GM18502 (cell line): ENCODE data around the gene EDC3.
"Not testable (repeated sequence)": the region's sequence is repeated elsewhere in the genome, so short reads cannot be mapped to it uniquely, and the experiment has no call there.

Source experiments
- ATAC-seq: cut with Tn5 transposase; IDR thresholded peaks from one replicate; pipeline ENCODE4 v1.9.1; 2021; ENCODE audit warnings: mild to moderate bottlenecking; ENCODE audit not compliant: unreplicated experiment, poor library complexity

The EDC3 gene

DNA sequence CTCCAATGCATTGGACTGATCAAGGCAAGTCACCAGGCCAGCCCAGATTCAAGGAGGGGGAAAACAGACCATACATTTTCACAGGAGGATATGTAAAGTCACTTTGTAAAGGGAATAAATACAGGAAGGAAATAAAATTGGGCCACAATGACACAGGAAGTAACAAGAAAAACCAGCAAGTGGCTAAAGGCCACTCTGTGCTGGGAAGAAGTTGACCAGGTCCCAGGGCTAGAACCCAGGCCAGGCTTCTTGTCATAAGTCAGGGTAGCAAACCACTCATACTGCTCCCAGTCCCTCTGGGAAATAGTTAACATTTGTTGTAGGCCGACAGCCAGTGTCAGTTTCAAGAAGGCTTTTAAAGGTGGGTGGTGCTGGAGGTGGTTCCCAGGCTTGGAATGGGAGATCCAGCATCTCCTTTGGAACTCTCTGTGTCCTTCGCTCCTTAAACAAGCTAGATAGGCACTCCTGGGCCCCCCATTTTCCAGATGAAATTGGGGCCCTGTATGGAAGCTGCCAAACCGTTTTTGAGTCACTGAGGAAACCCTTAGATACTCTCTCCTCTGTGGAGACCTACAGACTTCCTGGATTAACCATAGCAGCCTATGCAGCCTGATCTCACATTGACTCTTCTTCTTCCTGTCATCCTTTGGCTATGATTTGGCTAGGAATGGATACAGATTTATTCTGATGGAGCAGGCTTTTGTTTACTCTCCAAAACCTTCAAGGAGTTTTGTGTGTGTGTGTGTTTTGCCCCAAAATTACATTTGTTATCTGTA is 14.7 kb upstream of the EDC3 start:
- no peak for ATAC-seq

DNA sequence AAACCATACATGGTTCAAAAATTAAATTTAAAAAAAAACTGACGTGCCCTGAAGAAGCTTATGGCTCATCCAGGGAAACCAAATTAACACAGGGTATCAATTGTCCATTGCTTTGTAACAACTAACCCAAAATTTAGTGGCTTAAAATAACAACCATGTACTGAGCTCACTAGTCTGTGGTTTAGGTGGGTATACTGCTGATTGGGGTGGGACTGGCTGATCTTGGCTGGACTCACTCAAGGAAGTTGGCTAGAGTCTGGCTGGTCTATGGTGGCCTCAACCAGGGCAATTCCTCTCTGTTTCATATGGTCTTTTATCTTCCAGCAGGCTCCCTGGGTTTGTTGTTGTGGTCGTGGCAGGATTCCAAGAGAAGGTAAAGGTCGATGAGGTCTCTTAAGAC is 14.1 kb upstream of the EDC3 start:
- ATAC-seq: no peak

DNA sequence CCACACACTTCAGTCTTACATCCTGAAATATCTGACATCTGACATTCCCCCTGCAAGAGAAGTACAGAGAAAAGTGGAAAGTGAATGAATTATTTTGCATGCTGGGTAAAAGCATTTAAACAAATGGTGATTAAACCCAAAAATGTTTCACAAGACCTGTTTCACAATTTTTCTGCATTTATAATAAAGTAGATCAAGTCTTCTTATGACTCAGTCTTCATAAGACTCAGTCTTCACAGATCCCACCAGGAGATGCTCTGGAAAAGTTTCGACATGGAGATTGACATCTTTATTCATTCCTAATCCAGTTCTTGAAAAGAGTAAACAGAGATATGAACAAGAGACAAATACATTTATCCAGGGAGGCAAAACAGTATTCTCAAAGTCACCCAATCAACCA is 13.2 kb upstream of the EDC3 start:
- ATAC-seq: no peak

DNA sequence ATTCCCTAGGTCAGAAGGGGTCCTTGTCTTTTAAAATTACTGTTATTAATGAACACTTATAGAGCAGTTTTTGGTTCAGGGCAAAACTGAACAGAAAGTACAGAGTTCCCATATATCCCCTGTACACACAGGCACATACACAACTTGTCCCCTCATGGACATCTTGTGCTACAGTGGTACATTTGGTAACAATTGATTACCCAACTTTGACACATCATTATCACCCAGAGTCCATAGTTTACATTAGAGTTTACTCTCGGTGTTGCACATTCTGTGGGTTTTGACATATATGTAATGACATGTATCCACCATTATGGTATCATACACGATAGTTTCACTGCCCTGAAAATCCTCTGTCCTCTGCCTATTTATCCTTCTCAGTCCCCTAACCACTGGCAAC is 984 bp upstream of the EDC3 start:
- no peak for ATAC-seq

DNA sequence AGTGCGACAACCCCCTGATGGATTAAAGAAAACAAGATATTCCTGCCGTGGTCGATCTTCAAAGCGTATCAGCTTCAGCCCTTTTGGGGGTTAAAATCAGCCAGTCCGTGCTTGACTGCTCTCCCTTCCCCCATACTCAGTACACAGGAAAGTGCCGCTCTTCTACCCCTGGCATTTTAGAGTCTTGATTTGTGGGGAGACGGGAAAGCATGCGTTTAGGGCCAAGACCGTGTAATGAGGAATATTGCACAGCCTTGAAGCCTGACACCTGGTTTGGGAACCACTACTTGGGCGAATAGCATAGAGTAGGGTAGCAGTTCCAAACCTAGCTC is 540 bp upstream of the EDC3 start:
- no peak for ATAC-seq

DNA sequence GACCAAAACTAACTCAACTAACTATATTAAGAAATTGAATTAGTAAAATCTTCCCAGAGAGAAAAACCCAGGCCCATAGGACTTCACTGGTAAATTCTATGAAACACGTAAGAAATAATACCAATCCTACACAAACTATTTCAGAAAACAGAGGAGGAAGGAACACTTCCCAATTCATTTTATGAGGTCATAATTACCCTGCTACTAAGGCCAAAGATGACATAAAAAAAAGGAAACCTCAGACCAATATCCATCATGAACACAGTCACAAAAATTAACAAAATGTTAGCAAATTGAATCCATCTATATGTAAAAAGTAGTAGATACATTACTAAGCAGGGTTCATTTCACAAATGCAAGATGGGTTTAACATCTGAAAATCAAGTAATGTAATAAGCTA is 3.5 kb downstream of the EDC3 start:
- no peak for ATAC-seq

DNA sequence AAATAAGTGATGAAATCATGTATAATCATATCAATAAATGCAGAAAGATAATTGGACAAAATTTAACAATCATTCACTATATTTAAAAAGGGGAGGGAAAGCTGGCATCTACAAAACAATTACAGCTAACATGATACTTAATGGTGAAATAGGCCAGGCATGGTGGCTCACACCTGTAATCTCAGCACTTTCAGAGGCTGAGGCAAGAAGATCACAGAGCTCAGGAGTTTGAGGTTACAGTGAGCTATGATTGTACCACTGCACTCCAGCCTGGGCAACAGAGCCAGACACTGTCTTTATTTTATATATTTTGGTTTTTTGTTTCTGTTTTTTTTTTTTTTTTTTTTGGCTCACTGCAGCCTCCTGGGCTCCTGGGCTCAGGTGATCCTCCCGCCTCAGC is 12.1 kb downstream of the EDC3 start:
- ATAC-seq: no peak

DNA sequence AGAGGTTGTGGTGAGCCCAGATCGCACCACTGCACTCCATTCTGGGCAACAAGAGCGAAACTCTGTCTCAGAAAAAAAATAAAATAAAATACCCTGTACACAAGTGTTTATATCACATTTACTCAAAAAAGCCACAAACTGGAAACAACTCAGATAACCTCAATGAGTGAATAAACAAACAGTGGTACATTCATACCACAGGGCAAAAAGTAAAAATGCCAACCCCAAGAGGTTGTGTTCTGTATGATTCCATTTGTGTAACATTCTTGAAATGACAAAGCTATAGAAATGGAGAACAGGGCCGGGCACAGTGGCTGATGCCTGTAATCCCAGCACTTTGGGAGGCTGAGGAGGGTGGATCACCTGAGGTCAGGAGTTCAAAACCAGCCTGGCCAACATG is 12.9 kb downstream of the EDC3 start:
- ATAC-seq: no peak

DNA sequence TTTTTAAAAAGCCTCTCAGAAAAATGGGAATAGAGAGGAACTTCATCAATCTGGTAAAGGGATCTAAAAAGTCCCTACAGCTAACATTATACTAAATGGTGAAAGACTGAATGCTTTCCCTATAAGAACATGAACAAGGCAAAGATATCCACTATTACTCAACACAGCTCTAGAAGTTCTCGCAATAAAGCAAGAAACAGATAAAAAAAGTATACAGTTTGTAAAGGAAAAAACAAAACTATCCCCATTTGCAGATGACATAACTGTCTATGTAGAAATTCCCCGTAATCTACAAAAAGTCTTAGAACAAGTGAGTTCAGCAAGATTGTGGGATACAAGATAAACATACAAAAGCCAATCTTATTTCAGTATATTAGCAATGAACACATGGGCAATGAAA is 15.4 kb downstream of the EDC3 start:
- no peak for ATAC-seq

DNA sequence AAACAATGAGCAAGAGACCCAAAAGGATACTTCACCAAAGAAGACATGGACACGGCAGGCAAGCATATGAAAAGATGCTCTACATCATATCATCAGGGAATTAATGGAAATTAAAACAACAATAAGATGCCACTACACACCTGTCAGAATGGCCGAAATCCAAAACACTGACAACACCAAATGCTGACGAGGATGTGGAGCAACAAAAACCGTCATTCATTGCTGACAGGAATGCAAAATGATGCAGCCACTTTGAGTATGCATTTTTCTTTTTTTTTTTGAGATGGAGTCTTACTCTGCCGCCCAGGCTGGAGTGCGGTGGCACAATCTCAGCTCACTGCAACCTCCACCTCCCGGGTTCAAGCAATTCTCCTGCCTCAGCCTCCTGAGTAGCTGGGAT is 19.0 kb downstream of the EDC3 start:
- no peak for ATAC-seq

DNA sequence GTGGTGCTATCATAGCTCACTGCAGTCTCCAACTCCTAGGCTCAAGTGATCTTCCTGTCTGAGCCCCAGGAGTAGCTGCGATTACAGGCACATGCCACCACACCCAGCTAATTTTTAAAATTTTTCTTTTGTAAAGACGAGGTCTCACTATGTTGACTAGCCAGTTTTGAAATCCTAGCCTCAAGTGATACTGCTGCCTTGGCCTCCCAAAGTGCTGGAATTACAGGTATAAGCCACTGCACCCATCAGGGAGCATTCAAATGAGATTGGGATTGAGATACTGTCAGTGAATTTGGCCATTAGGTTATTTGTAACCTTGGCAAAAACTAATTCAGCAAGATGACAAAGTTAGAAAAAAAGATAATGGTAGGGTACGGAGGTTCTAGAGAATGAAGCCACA is 21.7 kb downstream of the EDC3 start:
- no peak for ATAC-seq

DNA sequence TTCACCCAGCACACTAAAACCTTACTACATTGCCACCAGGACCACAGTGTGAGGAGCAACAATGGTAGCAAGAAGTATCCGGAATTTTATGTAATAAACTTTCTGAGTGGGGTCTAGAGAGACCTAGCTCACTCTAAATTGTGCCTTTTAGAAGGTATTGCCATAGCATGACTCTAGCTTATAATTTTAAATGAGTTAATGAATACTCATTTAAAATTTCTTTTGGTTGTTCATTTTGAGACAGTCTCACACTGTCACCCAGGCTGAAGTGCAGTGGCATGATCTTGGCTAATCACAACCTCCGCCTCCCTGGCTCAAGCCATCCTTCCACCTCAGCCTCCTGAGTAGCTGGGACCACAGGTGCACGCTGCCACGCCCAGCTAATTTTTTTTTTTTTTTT is 26.2 kb downstream of the EDC3 start:
- no peak for ATAC-seq

DNA sequence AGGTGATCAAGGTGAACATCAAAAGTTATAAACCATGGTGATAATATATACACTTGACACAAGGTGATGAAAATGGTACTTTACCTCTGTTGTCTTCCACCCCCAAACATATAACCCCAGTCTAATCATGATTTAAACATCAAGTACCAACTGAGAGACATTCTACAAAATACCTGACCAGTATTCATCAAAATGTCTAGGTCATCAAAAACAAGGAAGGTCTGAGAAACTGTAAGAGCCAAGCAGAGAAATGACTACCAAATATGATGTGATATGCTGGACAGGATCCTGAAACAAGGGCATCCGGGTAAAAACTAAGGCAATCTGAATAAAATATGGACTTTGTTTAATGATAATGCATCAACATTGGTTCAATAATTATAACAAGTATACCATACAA is 27.8 kb downstream of the EDC3 start:
- ATAC-seq: no peak

DNA sequence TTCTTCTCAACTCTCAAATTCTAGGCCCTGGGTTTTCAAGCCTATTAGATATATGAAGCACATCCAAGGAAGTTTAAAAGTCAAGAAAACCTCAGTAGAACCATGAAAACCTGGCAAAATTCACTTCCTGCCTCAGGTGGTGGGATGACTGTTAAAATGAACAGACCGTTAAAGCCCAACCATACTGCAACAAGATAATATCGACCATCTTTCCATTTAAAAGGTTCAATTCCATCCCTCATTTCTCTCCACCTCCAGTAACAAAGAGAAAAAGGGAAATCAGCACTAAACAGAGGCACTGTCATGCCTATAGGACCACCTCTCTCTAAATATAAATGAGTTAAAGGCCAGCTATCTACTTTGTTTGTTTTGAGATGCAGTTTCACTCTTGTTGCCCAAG is 31.2 kb downstream of the EDC3 start:
- no peak for ATAC-seq

DNA sequence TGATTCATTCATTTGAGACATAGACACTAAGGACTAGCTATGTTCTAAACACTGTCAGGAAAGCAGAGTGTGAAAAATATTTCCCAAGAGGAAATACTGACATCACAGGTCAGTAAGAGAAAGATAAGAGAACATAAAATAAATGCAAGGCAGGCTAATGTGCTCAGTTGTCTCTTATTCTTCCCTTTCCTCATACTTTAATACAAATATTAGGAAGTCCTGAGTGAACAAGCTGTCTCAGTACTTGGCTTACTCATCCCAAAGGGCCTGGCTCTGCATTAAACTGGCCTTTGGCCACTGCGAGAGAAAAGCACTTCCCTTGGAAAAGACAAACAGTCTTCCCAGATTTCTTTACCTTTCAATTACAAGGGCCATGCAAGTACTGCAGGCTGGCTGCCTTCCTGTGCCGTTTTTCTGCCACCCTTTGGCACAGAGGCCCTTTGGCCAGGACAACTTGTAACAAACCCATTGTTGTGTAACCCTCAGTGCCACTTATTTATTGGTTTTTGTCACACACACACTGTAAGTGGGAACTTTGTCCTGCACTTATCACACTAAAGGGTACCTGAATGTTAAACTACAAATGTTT is 31.7 kb downstream of the EDC3 start:
- no peak for ATAC-seq

DNA sequence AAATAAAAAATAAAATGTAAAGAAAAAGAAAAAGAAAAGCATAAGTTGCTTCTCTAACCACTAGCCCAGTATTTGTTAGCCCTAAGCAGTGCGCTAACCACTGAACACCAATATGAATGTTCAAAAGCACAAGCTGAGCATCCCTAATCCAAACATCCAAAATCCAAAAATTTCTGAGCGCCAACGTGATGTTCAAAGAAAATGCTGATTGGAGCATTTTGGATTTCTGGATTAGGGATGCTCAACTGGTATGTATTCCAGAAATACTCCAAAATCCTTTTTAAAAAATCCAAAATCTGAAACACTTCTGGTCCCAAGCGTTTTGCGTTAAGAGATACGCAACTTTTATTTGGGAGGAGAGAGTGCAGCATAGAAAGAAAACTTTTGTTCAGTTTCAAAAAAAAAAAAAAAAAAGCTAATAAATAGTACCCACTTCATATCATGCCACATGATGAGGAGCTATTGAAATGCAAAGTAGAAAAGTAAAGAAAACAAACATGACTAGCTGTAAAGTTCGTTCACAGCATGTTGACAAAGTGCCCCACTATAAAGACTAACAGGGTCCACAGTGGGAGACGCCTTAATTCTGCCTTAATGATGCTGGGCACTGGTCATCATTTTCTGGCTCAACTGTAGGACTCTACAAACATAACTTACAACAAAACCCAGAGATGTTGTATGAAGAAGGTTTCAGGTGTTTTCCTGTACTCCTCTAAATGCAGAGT is 32.4 kb downstream of the EDC3 start:
- ATAC-seq: no peak

DNA sequence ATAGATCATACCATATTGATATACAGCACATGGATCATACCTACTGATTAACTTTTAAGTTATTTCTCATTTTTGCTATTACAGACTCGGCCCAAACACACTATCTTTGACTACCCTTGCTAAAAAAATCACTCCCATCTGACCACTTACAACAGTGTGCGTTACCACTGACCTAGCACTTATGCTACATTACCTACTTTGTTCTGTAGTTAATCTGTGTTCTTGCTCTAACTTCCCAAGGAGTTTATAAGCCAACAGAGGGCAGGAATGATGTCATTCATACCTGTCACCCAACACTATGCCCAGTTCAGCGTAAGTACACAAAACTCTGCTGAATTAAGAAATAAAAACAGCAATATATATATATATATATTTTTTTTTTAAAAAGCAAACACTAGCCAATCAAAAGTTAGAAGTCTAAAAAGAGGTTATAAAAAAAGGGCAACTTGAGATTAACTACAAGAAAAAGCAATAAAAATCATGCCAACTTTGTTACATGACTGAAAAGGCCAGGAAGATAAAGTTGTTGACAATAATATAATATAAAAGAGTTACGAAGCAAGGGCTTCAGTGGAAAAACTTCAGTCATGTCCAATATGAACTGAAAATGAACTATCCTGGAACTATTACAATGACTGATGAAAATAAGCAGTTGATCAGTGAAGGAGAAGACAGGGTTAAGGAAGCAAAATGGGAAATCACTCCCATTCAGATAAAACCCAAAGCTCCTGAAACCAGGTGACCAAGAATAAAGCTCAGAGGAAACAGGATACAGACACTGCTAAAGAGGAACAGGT is 33.6 kb downstream of the EDC3 start:
- no peak for ATAC-seq

DNA sequence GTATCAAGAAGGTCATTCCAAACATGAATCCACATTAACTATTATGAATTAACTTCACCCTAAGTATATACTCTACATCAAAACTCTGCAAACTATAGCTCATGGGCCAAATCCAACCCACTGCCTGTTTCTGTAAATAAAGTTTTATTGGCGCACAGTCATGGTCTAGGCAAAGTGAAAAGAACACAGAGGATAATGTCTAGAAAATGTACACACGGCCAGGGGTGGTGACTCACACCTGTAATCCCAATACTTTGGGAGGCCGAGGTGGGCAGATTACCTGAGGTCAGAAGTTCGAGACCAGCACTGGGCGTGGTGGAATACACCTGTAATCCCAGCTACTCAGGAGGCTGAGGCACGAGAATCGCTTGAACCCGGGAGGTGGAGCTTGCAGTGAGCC is 34.5 kb downstream of the EDC3 start:
- not testable (repeated sequence) for ATAC-seq

DNA sequence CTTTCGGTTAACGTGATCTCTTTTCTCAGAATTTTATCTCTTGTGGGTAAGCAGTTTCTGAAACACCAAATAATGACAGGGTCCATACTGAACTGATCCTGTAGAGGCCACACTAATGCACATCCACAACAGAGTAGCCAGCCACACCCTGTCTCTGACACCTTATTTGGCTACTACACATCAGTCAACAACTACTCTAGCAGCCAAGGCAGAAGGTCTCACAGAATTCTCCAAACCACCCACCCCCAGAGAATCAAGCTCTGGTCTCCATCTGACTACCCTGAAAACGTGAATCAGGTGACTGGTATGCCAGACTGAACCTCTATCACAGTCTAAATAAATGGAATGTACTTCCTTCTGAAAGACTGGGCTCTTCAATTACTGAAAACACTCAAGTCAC is 38.0 kb downstream of the EDC3 start:
- ATAC-seq: no peak

DNA sequence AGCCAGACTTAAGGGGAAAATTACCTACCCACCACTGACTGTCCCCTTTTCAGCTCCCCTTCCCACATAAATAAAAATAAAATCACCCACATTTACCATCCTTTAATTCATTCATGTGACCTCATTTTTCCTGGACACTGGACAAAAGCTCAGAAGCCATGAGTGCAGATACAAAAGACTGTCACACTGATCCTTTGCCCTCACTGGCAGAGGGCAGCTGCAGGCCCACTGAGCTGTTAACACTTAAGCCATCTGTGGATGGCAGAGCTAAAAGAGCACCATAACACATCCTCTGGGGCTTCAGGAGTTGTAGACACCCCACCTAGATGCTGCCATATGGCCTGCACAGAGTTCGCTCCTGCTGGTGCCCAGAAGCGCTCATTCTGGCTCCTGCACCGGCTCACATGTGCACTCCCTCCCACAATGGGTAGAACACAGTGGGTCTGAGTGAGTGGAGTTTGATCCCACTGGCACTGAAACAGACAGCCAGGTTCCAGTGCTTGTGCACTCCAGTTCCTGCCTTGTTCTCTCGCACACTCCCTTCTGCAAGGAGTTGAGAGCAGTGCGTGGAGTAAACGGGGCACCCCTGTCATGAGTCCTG is 38.8 kb downstream of the EDC3 start:
- ATAC-seq: no peak

DNA sequence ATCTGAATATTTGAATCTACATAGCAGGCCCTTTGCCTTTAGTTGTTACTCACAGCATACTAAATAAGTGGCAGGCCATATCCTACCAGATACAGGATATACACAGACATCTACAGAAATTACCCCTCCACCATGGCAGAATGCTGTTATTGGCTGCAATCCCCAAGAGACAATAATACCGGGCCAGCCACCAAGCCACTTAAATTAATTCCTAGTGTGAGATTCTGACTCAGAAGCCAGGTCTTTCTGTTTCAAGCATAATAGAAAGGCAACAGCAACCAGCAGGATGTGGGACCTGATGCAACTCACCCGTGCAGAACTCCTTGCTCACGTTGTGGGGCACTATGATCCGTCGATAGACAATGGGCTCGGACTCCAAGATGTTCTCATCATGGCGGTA is 40.4 kb downstream of the EDC3 start:
- ATAC-seq: no peak
